Stomach smooth muscle (tissue), 2 donors: Measurements from ENCODE around the gene TCEANC2.

Experiments used
- H3K27ac ChIP-seq: one replicate; pipeline ENCODE4 v1.7.0; 2013; ENCODE audit warnings: mild to moderate bottlenecking, low read length, inconsistent platforms
- H3K27me3 ChIP-seq, 2 donors: one replicate each; pipeline ENCODE4 v1.7.0; 2013; ENCODE audit warnings: low read length in 2 of 2; ENCODE audit not compliant: insufficient read depth in 2 of 2, control insufficient read depth in 1 of 2
- H3K36me3 ChIP-seq, 2 donors: one replicate each; pipeline ENCODE4 v1.7.0; 2013; ENCODE audit warnings: low read length in 2 of 2; ENCODE audit not compliant: control insufficient read depth in 2 of 2, insufficient read depth in 2 of 2
- H3K4me1 ChIP-seq: one replicate; pipeline ENCODE4 v1.7.0; 2013; ENCODE audit warnings: low read length; ENCODE audit not compliant: control insufficient read depth, insufficient read depth
- H3K4me3 ChIP-seq, 2 donors: one replicate each; pipeline ENCODE4 v1.7.0; 2013; ENCODE audit warnings: low read length in 2 of 2
- H3K9ac ChIP-seq, 2 donors: one replicate each; pipeline ENCODE4 v1.7.0; 2013; ENCODE audit warnings: low read length in 2 of 2, mild to moderate bottlenecking in 1 of 2
- H3K9me3 ChIP-seq, 2 donors: one replicate each; pipeline ENCODE4 v1.7.0; 2013; ENCODE audit warnings: low read length in 2 of 2; ENCODE audit not compliant: control insufficient read depth in 2 of 2
- donor health status: healthy.
- donor health status: Pancreatic carcinoma.

The TCEANC2 gene

DNA sequence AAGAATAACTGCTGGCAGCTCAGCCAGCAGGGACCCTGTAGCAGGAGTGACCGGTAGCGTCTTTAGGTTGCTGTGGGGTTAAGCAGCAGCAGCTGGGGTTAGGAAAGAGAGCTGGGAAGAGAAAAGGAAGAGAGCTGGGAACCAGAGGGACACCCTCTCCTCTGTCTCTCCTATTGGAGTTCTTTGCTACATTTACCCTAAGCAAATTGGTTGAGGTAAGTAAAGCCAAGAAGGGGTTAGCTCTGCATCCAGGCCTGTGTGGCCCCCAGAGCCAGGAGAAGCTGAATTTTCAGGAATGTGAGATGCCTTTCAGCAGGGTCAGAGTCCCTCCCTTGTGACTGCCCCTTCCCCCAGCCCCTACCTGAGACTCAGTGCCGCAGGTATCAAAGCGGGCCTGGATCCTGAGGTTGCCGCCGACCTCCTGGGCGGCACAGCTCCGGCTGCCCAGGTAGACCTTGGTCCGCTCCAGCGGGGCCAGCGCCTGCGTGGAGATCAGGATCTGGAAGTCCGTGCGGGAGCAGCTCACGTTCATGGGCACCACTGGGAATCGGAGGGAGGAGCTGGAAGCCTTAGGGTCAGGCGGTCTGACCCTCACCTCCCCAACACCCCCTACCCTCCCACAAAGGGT lies 83.0 kb downstream of the TCEANC2 start:
- no peaks in the 10 kb centered on the region for H3K36me3 ChIP-seq
- no peaks in the 10 kb centered on the region for H3K9me3 ChIP-seq
- H3K27ac ChIP-seq = no peak overlapping the region
- no peaks in the 10 kb centered on the region for H3K27me3 ChIP-seq
- H3K9ac ChIP-seq = no peak overlapping the region
- no peaks in the 10 kb centered on the region for H3K4me1 ChIP-seq
- H3K4me3 ChIP-seq = no peak overlapping the region

- Histone ChIP-seq H3K36me3 (no peaks in the 10 kb centered on the region), H3K27me3 (no peaks in the 10 kb centered on the region), H3K9ac (no peak overlapping the region), H3K4me3 (no peak overlapping the region), H3K9me3 (no peaks in the 10 kb centered on the region), H3K4me1 (no peaks in the 10 kb centered on the region), H3K27ac (no peak overlapping the region)
Measured at GRCh38 chr1:54136963-54137533, 83.6 kb downstream of the TCEANC2 start.

DNA sequence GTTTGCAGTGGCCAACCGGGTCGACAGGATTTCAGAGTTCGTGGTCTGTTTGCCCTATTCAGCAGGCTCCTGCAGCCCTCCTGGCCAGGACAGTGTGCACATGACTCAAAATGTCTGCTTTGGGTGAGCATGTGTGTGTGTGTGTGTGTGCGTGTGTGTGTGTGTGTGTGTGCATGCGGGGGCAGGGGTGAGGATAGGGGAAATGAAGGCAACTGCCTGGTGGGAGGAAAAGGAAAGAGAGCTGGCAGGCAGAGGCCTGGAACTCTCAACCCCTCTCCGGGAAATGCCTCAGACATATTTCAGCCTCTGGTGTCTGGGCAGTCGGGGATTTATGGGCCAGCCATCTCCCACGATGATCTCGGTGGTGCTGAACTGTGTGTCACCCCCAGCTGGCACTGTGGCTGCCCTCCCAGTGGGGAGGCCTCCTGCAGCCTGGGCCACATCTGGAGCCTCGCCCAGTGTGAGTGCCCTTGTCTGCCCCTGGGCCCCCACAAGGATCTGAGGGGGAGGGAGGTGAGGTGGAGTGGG lies 84.2 kb downstream of the TCEANC2 start:
- Histone ChIP-seq H3K27ac (no peak overlapping the region), H3K9ac (no peak overlapping the region), H3K4me3 (no peak overlapping the region), H3K9me3 (no peaks in the 10 kb centered on the region), H3K36me3 (no peaks in the 10 kb centered on the region), H3K4me1 (no peaks in the 10 kb centered on the region), H3K27me3 (no peaks in the 10 kb centered on the region)

GRCh38 chr1:54138994-54139393 lies 85.6 kb downstream of the TCEANC2 start:
- H3K9ac ChIP-seq = no peak overlapping the region
- H3K4me3 ChIP-seq = no peak overlapping the region
- no peaks in the 10 kb centered on the region for H3K27me3 ChIP-seq
- no peaks in the 10 kb centered on the region for H3K4me1 ChIP-seq
- H3K9me3 ChIP-seq = no peaks in the 10 kb centered on the region
- no peak overlapping the region for H3K27ac ChIP-seq
- no peaks in the 10 kb centered on the region for H3K36me3 ChIP-seq

DNA sequence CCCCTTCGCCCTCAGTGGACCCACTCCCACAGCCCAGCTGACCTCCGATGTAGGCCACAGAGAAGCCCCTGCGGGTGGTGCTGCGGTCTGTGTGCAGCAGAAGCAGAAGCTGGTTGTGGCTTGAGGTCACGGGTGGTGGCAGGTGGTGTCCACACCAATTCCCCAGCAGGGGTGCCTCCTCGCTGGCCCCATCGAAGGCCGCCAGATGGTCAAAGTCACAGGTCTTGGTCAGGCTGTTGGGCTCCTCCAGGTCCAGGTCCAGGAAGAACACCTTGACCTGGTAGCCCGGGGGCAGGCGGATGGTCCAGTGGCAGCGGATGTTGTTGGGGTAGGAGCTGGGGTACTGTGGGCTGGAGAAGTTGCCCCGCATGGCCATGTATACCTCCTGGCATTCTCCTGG lies 86.3 kb downstream of the TCEANC2 start:
- Histone ChIP-seq H3K27me3 (no peaks in the 10 kb centered on the region), H3K27ac (no peak overlapping the region), H3K9ac (no peak overlapping the region)

GRCh38 chr1:54142146-54142900 lies 88.9 kb downstream of the TCEANC2 start:
- H3K9me3 ChIP-seq = no peaks in the 10 kb centered on the region
- no peak overlapping the region for H3K27ac ChIP-seq
- H3K27me3 ChIP-seq = no peaks in the 10 kb centered on the region
- no peak overlapping the region for H3K4me3 ChIP-seq
- H3K9ac ChIP-seq = no peak overlapping the region
- H3K36me3 ChIP-seq = no peaks in the 10 kb centered on the region
- no peaks in the 10 kb centered on the region for H3K4me1 ChIP-seq

More for the DNA sequence above, 86.3 kb downstream of the TCEANC2 start:
- Histone ChIP-seq H3K36me3 (no peaks in the 10 kb centered on the region), H3K4me3 (no peak overlapping the region), H3K9me3 (no peaks in the 10 kb centered on the region), H3K4me1 (no peaks in the 10 kb centered on the region)

GRCh38 chr1:54144366-54144765 lies 91.0 kb downstream of the TCEANC2 start:
- no peak overlapping the region for H3K4me3 ChIP-seq
- H3K36me3 ChIP-seq = no peaks in the 10 kb centered on the region
- H3K9ac ChIP-seq = no peak overlapping the region
- no peaks in the 10 kb centered on the region for H3K27me3 ChIP-seq
- H3K27ac ChIP-seq = no peak overlapping the region
- H3K9me3 ChIP-seq = no peaks in the 10 kb centered on the region
- no peaks in the 10 kb centered on the region for H3K4me1 ChIP-seq

DNA sequence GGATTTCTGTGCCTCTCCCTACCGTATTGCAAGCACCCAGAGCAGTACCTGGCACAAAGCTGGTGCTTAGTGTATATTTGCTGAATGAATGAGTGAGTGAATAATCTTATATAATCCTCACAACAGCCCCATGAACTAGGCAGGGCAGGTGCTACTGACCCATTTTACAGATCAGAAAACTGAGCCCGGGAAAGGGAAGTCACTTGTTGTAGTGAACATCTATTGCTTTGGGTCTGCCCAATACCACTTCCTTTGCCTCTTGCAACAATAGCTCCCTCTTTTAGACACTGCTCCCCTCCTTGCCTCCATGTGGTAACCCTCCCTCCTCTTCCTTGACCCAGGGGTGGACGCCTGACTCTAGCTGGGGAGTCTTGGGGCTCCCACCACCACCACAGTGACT lies 96.3 kb downstream of the TCEANC2 start:
- no peak overlapping the region for H3K9ac ChIP-seq
- H3K27me3 ChIP-seq = no peaks in the 10 kb centered on the region
- no peak overlapping the region for H3K4me3 ChIP-seq
- no peak overlapping the region for H3K27ac ChIP-seq
- no peaks in the 10 kb centered on the region for H3K36me3 ChIP-seq
- no peaks in the 10 kb centered on the region for H3K9me3 ChIP-seq
- H3K4me1 ChIP-seq = peaks cover 2% of the 10 kb centered on the region

GRCh38 chr1:54151013-54151412 lies 97.6 kb downstream of the TCEANC2 start:
- Histone ChIP-seq H3K9ac (no peak overlapping the region), H3K4me3 (no peak overlapping the region), H3K9me3 (no peaks in the 10 kb centered on the region), H3K27me3 (no peaks in the 10 kb centered on the region), H3K27ac (no peak overlapping the region), H3K4me1 (peaks cover 2% of the 10 kb centered on the region), H3K36me3 (no peaks in the 10 kb centered on the region)

- no peaks in the 10 kb centered on the region for H3K36me3 ChIP-seq
- no peak within 1 kb of the TSS for H3K9ac ChIP-seq
- H3K27me3 ChIP-seq = no peaks in the 10 kb centered on the region
- H3K4me3 ChIP-seq = no peak within 1 kb of the TSS
- no peaks in the 10 kb centered on the region for H3K9me3 ChIP-seq
- peaks cover 2% of the 10 kb centered on the region for H3K4me1 ChIP-seq
- H3K27ac ChIP-seq = no peak within 1 kb of the TSS
Measured at GRCh38 chr1:54152696-54153095, 99.3 kb downstream of the TCEANC2 start, which contains the start of gene CDCP2. TSS of gene CDCP2 (minus strand) at chr1:54153000. CDS start at chr1:54152922, 78 bp downstream.
